DOHH2 (cell line): ENCODE measurements around the gene ETV5.

Experiments used
- CTCF ChIP-seq: fragments of 200-600 bp; sonication (generic); IDR thresholded peaks from one replicate; pipeline ENCODE4 v1.5.1; 2014; ENCODE audit warnings: antibody characterized with exemption, mild to moderate bottlenecking, low read depth, low read length; ENCODE audit not compliant: poor library complexity, severe bottlenecking
- EZH2phosphoT487 ChIP-seq: fragments of 200-600 bp; sonication (generic); IDR thresholded peaks from 2 replicates; pipeline ENCODE4 v1.6.1; 2017; ENCODE audit warnings: borderline replicate concordance, mild to moderate bottlenecking, antibody characterized with exemption, low read length, moderate library complexity, mixed read lengths

- TF ChIP-seq CTCF: no peak
- no peak; the same call in 1 of the 2 replicates for TF ChIP-seq EZH2phosphoT487
Observed at GRCh38 chr3:186108941-186109865, at the start of gene ETV5.
